IPS-20b (cell line): ENCODE measurements around the gene SYTL5.

Source experiments
- H3K27ac ChIP-seq: one replicate; pipeline ENCODE4 v1.5.1; 2013; ENCODE audit warnings: low read length
- H3K27me3 ChIP-seq: 2 replicates; pipeline ENCODE4 v1.6.1; 2013; ENCODE audit warnings: mild to moderate bottlenecking, low read length, inconsistent platforms; ENCODE audit not compliant: insufficient read depth
- H3K36me3 ChIP-seq: 2 replicates; pipeline ENCODE4 v1.6.1; 2013; ENCODE audit warnings: low read depth, mild to moderate bottlenecking, inconsistent platforms, low read length, moderate library complexity; ENCODE audit not compliant: insufficient read depth
- H3K4me1 ChIP-seq: 2 replicates; pipeline ENCODE4 v1.6.1; 2013; ENCODE audit warnings: mild to moderate bottlenecking, control low read depth, inconsistent platforms, low read length, moderate library complexity; ENCODE audit not compliant: insufficient read depth
- H3K4me3 ChIP-seq: 2 replicates; pipeline ENCODE4 v1.5.1; 2013; ENCODE audit warnings: mild to moderate bottlenecking, low read length, inconsistent platforms
- H3K9ac ChIP-seq: 2 replicates; pipeline ENCODE4 v1.6.1; 2013; ENCODE audit warnings: low read depth, mild to moderate bottlenecking, inconsistent platforms, low read length, moderate library complexity
- H3K9me3 ChIP-seq: 2 replicates; pipeline ENCODE4 v1.6.1; 2013; ENCODE audit warnings: mild to moderate bottlenecking, low read depth, low read length, inconsistent platforms; ENCODE audit not compliant: insufficient read depth

SYTL5 gene

DNA sequence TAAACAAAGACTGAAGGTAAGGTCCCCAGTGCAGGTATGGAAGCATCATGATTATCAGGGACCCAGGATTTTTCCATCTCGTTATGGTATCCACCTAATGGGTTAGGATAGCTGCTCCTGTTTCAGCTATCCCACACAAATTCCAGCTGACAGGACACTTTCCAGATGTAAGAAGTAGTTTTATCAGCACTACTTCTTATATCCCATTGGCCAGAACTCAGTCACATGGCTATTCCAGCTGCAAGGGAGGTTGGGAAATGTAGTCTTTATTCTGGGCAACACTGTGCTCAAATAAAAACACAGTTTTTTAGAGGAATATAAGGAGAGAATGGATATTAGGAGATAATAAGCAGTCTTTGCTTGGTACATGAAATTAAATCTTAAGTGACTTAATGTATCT is 117.6 kb downstream of the SYTL5 start:
- Histone ChIP-seq H3K9ac (no peak overlapping the region), H3K9me3 (no peaks in the 10 kb centered on the region), H3K27me3 (no peaks in the 10 kb centered on the region), H3K4me3 (no peak overlapping the region), H3K4me1 (no peaks in the 10 kb centered on the region), H3K36me3 (no peaks in the 10 kb centered on the region), H3K27ac (no peak overlapping the region)

DNA sequence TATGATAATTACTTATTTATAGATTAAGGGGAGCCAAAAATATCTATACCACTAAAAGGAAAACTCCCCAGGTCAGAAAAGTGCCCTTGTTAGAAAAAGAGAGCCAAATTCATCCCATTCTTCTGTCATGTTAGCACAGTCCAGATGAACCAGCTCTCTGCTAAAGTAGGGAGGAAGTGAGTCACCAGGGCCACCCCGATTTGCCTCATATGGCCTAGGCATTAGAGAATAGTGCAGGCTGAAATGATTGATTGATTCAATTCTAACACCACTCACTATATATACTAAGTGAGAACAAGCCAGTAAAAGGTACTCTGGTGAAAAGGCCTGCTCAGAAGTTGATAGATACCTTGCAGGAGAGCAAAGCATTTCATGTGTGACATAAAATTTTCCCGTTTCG is 119.8 kb downstream of the SYTL5 start:
- no peaks in the 10 kb centered on the region for H3K27me3 ChIP-seq
- no peaks in the 10 kb centered on the region for H3K9me3 ChIP-seq

DNA sequence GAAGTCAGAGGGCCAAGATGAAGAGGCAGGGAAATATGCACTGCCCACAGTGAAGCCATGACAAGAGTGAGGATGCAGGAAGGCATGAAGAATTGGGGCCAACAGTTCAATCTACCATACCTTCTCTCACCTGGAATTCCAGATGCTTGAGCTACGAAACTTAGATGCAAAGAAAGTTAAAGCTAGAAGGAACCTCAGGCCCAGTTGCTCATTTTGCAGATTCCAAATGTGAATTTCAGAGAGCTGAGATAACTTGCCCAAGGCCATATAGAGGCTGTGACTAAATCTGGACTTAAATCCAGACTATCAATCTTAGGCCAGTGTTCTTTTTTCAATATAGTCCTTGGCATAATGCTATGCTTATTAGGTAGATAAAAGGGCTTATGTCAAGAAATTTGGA is 121.6 kb downstream of the SYTL5 start:
- H3K27ac ChIP-seq = no peak overlapping the region
- H3K4me3 ChIP-seq = no peak overlapping the region
- no peaks in the 10 kb centered on the region for H3K9me3 ChIP-seq
- H3K4me1 ChIP-seq = no peaks in the 10 kb centered on the region
- no peak overlapping the region for H3K9ac ChIP-seq
- H3K27me3 ChIP-seq = no peaks in the 10 kb centered on the region
- no peaks in the 10 kb centered on the region for H3K36me3 ChIP-seq

More for the DNA sequence above, 119.8 kb downstream of the SYTL5 start:
- Histone ChIP-seq H3K36me3 (no peaks in the 10 kb centered on the region), H3K4me3 (no peak overlapping the region), H3K27ac (no peak overlapping the region), H3K4me1 (no peaks in the 10 kb centered on the region), H3K9ac (no peak overlapping the region)

DNA sequence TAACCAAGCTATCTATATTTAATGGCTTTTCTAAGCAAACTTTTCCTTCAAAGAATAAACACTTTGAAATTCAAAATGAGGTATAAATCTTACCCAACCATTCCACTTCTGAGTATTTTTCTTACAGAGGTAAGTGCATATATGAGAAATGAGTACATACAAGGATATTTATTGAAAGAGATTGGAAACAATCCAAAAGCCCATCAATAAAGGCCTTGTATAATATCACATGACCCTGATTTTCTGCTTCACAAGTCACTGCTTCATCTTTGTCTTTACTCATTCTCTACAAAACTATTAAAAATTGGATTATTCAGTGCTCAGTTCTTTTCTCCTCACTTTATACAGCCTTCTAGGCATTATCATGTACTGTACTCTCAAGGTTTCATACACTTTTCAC is 123.0 kb downstream of the SYTL5 start:
- Histone ChIP-seq H3K27me3 (no peaks in the 10 kb centered on the region), H3K9me3 (no peaks in the 10 kb centered on the region), H3K4me1 (no peaks in the 10 kb centered on the region), H3K4me3 (no peak overlapping the region), H3K36me3 (no peaks in the 10 kb centered on the region), H3K27ac (no peak overlapping the region), H3K9ac (no peak overlapping the region)

DNA sequence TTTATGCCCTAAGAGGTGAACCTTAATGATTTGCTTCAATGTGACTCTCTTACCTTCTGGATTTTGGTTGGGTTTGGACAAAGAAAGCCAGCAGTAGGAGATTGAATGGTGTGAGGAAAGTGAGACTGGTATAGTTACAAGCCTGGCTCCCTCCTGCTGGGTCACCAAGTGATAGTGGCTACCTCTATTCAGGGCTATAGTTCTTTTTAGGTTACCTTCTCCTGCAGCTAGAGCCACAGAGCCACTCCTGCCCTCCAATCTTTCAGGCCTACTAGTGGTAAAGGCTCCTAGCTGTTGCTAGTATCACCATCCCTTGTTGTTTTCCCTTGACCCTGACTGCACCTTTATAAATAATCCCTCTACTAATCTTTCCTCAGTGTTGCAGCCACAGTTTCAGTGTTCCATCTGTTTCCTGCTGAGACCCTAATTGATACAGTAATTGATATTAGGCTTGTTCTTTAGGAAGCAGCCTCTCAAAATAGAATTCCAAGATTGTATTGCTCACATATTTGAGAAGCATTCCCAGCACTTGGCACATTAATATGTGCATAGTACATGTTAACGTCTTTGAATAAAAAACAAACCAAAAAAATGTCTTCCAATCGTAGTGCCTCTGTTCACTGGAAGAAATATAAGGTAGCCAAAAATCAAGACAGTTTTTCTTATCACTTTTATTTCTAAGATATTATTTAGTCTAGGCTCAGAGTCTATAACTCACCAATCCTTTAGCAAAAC is 132.0 kb downstream of the SYTL5 start:
- H3K4me3 ChIP-seq = no peak overlapping the region
- H3K4me1 ChIP-seq = no peaks in the 10 kb centered on the region; the same call in 1 of the 2 replicates
- H3K9me3 ChIP-seq = no peaks in the 10 kb centered on the region
- H3K9ac ChIP-seq = no peak overlapping the region
- no peaks in the 10 kb centered on the region for H3K36me3 ChIP-seq
- H3K27ac ChIP-seq = no peak overlapping the region
- H3K27me3 ChIP-seq = no peaks in the 10 kb centered on the region

DNA sequence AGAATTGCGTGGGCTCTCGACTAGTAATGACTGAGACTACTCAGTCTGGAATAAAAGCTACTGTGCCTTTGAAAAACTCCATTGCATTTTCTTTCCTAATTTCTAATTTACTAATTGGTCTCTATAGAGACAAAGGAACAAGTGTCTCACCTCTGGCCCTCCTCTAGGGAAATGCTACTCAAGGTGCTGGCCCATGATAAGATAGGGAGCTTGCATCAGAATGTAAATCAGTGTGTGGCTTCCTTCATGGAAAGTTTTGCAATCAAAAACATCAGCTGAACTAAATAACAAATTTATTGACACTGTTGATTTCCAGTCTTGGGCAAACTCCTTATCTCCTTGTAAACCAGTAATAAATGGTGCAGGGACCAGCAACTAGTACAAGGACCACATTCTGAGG is 132.5 kb downstream of the SYTL5 start:
- Histone ChIP-seq H3K4me1 (no peaks in the 10 kb centered on the region; the same call in 1 of the 2 replicates), H3K27ac (no peak overlapping the region), H3K36me3 (no peaks in the 10 kb centered on the region), H3K9me3 (no peaks in the 10 kb centered on the region), H3K27me3 (no peaks in the 10 kb centered on the region), H3K9ac (no peak overlapping the region), H3K4me3 (no peak overlapping the region)

DNA sequence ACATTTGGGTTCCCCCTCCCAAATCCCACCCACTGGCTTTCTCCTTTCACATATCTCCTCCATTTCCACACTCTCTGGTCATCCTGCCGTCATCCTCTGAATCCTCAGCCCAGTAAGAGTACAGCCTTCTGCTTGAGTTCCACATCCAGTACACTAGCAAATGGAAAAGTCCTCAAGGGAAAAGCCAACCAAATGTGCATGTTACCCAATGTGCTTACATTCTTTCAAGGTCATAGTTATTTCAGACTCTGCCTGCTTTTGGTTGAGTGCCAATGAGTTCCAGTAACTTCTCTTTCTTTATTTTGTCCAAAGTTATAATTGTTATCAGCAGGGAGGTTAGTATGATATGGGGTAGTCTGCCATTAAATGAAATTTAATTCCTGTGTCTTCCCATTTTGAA is 136.3 kb downstream of the SYTL5 start:
- H3K27me3 ChIP-seq = no peaks in the 10 kb centered on the region
- no peak overlapping the region for H3K4me3 ChIP-seq
- no peak overlapping the region for H3K27ac ChIP-seq
- H3K9me3 ChIP-seq = no peaks in the 10 kb centered on the region
- H3K9ac ChIP-seq = no peak overlapping the region
- no peaks in the 10 kb centered on the region; the same call in 1 of the 2 replicates for H3K4me1 ChIP-seq
- no peaks in the 10 kb centered on the region for H3K36me3 ChIP-seq

DNA sequence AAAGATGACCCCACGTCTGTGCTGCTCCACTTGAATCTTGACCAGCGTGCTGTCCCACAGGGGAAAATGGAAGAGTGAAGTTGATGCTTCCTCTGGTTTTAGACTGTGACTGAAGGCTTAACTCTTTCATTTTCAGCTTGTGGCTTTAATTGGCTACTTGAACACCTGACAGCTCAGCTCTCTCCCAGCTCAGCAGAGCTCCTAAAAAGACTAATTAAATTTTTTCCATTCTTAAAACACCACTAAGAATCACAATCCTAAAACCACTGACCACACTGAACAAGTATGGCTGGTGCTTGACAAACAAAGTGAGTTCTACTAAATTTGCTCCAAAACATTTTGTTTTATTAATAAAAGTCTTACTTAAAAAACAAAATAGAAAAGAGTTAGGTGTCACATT is 142.7 kb downstream of the SYTL5 start:
- no peaks in the 10 kb centered on the region for H3K9me3 ChIP-seq
- H3K27ac ChIP-seq = no peak overlapping the region
- H3K36me3 ChIP-seq = no peaks in the 10 kb centered on the region
- H3K4me1 ChIP-seq = no peaks in the 10 kb centered on the region
- H3K4me3 ChIP-seq = no peak overlapping the region
- no peaks in the 10 kb centered on the region for H3K27me3 ChIP-seq
- no peak overlapping the region for H3K9ac ChIP-seq

DNA sequence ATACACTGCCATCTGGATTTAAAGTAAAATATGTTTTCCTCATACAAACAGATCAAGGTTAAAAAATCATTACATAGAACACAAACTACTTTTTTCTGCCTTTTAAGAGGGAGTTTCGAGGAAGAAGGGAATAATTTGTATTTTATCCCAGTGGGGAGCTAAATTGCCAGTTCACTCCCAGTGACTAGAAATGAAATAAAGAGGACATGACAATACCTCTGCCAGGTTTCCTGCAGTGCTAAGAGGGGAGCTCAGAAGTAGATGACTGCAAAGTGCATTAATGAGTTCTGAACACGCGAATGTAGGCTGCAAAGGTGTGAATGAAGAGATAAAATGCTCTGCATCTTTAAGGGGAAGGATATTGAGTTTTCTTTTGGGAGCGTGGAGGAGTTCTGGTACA is 144.6 kb downstream of the SYTL5 start:
- Histone ChIP-seq H3K36me3 (no peaks in the 10 kb centered on the region), H3K9me3 (no peaks in the 10 kb centered on the region), H3K9ac (no peak overlapping the region), H3K27ac (no peak overlapping the region), H3K27me3 (no peaks in the 10 kb centered on the region), H3K4me1 (no peaks in the 10 kb centered on the region), H3K4me3 (no peak overlapping the region)

DNA sequence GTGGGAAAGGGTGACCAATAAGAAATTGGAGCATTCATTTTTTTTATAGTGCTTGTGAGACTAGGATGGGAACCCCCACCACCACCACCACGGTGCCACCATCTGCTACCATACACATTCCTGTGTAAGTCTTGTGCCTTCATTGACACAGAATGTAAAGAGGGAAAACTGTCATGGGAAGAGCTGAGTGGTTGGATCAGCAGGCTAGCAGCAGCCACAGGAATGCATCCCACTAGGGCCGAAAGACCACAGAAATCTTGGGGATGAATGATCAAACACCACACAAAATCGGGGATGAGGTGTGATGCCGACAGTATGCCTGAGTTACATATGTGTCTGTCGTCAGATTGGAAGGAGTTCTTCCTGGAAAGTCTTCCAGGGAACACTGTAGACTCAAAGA is 145.1 kb downstream of the SYTL5 start:
- no peaks in the 10 kb centered on the region for H3K4me1 ChIP-seq
- H3K9me3 ChIP-seq = no peaks in the 10 kb centered on the region
- no peaks in the 10 kb centered on the region for H3K36me3 ChIP-seq
- H3K27ac ChIP-seq = no peak overlapping the region
- H3K9ac ChIP-seq = no peak overlapping the region
- H3K27me3 ChIP-seq = no peaks in the 10 kb centered on the region
- no peak overlapping the region for H3K4me3 ChIP-seq

DNA sequence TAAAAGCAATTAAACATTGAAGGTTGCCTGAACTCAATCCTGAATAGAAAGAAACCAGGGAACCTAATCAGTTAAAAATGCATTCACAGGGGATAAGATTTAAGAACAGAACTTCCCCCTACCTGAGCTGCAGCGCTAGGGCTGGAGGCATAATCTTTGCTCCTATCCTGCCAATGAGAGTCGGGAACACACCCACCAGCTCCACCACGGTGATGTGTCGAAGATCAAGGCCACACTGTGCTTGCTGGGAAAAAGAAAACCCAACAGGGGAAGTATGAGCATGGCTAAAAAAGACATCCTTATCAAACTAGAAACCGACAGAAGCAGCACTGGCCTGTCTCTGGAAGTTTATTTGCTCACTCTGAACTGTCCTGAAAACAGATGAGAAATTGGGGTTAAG is 148.0 kb downstream of the SYTL5 start:
- Histone ChIP-seq H3K9ac (no peak overlapping the region), H3K27ac (no peak overlapping the region), H3K27me3 (no peaks in the 10 kb centered on the region), H3K36me3 (no peaks in the 10 kb centered on the region), H3K9me3 (no peaks in the 10 kb centered on the region), H3K4me3 (no peak overlapping the region), H3K4me1 (no peaks in the 10 kb centered on the region)

DNA sequence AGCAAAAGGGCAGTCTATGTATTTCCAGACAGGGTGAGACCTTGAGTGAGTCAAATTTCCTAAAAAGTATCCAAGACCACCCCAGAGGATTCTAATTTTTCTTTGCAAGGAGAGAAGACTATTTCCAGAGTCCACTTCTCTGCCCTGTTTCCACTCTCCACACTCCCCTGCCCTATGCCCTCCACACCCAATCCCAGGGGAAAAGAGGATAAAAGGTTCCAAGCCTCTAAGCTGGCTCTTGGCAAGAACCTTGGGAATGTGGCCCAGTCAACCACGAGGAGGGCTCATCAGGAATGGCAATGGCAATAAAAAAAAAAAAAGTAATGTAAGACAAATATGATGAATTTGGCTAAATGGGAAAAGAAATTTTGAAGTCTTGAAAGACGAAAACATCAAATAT is 148.5 kb downstream of the SYTL5 start:
- no peak overlapping the region for H3K9ac ChIP-seq
- H3K4me1 ChIP-seq = no peaks in the 10 kb centered on the region
- H3K9me3 ChIP-seq = no peaks in the 10 kb centered on the region
- H3K27me3 ChIP-seq = no peaks in the 10 kb centered on the region
- no peaks in the 10 kb centered on the region for H3K36me3 ChIP-seq
- H3K27ac ChIP-seq = no peak overlapping the region
- H3K4me3 ChIP-seq = no peak overlapping the region
